ENCODE data around the gene MARCHF11.

- no peak for TF ChIP-seq POLR2AphosphoS5 (IDR thresholded peaks at IDR 0.05; ENCODE audit: low read depth, low read length)
- TF ChIP-seq TAF1 (IDR thresholded peaks at IDR 0.05; ENCODE audit: borderline replicate concordance, insufficient read depth, low read length), result no peak
Measured at GRCh38 chr5:16037121-16037845, 142.3 kb downstream of the MARCHF11 start.

Data from PFSK-1 (cell line).